ENCODE results near the gene FBXL4.

FBXL4 gene

GRCh38 chr6:98824162-98824901, 123.4 kb downstream of the FBXL4 start:
- no peak for DNase-seq

GRCh38 chr6:98823428-98824161, 124.2 kb downstream of the FBXL4 start:
- DNase-seq: no peak

DNA sequence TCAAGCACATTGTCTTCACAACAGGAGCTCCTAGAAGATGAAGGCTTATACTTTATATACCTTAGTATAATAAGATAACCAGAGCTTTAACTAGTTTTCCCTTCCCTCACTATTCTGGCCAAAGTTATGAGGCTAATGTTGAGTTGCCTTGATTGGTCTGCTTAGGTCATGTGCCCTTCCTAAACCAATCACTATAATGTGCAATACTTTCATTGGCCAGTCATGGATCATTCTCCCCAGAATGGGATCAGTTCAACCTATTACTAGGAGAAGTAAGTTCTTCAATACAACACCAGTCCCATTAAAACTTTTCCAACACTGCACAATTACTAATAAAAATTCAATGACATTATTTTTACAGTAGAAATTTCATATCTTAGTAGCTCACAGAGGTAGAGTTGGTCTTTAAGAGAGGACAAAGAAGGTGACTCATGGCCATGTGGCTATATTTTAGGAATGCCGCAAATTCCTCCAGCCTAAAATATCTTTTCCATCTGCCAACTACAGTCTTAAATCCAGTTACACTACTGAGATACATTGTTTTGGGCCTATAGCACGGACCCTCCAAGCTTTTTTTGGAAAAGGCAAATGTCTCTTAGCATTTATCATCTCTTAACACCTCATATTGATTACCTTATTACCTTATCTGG, 125.9 kb downstream of the FBXL4 start:
- DNase-seq: peak; percentile 36
